ENCODE data around the gene FAT1. TPM values are rescaled to one million over a fixed set of nuclear protein-coding genes. Genes with fewer than 3 reads are reported as not detected.

Gene FAT1
- polyA plus RNA-seq, 1 donor = 71.5 TPM

DNA sequence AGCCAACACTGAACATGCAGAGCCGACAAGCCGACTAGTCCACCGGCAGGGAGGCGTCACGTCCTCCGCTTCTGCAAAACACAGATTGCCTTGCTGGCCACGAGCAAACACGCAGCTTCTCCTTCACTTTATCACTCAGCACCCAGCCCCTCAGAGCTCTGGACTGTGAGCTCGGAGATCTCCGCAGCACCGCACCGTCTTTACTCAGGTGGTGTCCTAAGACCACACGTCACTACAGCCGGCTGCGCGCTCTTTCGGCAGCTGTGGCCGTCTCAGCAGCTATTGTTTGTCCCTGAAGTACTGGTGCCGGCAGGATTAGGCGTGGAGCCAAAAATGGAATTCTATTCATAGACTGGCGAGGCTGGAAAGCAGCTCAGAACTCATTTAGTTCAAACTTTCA lies 72.0 kb downstream of the FAT1 start:
- DNase-seq (ENCODE audit: low read depth) = no peak

DNA sequence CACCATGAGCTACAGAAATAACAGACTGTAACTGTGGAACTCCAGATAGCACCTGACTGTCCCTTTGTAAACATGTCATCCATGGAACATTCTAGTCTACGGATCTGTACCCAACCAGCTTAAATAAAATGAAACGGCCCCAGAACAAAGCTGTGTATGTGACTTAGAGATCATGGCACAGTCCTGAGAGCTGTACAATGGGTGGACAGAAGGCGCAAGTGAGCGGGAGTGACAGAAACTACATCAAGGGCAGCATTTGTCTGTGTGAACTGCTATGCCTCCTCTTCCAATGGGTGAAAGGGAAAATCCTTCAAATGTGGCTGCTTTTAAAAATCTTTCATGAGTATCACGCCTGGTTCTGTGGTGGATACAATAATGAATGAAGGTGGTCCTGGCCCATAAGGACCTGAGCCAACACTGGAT lies 72.5 kb downstream of the FAT1 start:
- DNase-seq (ENCODE audit: low read depth) = no peak

DNA sequence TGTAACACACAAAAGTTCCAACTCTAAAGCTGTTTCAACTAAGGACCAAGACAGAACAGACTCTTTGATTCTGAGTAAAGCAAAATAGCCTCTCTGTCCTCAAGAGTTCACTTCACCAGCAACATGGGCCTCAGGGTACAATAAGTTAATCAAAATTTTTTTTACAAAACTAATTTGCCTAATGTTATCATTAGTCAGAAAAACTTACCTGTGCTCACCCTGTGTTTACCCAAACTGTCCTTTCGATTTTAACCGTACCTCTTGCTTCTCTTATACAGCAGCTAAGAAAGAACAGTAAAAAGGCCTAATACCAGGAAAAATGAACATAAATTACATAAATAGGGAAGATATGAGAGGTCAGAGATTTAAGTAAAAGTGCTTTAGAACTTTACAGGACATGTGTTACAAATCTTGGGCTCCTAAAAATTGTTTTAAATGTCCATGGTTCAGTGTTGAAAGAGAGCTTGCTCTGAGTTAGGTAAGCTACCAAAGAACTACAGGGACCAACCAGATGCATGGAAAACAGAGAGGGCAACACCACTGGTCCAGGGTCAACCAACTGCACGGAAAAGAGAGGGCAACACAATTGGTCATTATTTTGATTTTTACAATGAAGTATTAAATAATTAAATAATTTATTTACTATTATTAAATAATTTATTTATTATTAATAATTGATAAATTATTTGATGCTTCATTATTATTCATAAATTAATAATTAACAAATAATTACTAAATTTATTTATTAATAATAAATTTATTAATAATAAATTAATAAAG lies 73.1 kb downstream of the FAT1 start:
- no peak for DNase-seq (ENCODE audit: low read depth)

DNA sequence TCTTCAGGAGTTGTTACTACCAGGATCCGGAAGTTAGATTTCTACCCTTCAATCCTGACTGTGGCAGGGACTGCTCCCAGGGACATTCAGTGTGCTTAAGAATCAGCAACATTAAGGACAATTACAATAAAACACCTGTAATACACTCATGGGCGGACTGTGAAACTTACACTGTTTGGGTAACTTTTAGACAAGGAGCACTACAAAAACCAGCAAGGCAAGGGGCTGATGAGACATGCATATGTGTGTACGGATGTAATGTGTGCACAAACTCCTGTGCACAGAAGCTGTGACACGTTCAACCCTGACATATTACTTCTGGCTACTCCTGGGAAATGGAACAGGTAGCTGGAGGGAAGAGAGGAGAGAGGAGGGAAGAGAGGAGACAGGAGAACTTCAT lies 75.8 kb downstream of the FAT1 start:
- DNase-seq (ENCODE audit: low read depth) = no peak

DNA sequence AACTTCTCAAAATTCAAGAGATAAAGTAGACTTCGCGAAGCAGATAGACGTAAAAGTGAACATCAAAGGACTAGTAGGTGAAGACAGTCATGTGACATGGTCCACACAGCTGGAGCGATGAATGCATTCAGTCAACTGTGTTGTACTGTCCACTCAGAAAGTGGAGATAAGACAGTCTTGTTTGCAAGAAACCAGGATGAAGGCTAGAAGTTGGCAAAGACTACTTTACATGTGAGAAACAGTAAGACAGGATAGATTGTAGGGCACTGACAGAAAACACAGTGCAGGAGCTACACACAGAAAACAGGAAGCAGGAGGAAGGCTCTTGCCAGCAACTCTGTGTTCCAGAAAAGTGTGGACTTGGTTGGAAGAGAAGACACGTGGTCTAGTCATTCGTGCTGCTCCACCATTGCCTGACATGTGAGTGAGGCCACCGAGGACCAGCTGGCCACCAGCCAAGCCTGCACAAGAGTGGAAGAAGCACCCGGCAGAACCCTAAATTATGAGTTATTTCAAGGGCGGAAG lies 78.9 kb downstream of the FAT1 start:
- DNase-seq (ENCODE audit: low read depth) = no peak

DNA sequence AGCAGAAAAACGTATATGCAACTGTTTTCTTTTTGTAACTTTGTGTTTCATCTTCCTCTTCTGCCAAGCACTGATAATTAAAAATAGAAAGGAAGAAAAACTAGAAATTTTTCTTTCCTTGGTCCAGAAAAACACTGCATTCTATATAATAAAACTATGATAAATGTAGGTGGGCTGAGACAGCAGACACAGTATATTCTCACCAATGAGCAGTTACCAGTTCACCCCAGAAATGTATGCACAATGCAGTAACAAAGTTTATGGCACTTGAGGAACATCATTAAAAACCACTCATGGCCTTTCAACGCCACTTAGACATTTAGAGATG lies 79.4 kb downstream of the FAT1 start:
- DNase-seq (ENCODE audit: low read depth) = no peak

DNA sequence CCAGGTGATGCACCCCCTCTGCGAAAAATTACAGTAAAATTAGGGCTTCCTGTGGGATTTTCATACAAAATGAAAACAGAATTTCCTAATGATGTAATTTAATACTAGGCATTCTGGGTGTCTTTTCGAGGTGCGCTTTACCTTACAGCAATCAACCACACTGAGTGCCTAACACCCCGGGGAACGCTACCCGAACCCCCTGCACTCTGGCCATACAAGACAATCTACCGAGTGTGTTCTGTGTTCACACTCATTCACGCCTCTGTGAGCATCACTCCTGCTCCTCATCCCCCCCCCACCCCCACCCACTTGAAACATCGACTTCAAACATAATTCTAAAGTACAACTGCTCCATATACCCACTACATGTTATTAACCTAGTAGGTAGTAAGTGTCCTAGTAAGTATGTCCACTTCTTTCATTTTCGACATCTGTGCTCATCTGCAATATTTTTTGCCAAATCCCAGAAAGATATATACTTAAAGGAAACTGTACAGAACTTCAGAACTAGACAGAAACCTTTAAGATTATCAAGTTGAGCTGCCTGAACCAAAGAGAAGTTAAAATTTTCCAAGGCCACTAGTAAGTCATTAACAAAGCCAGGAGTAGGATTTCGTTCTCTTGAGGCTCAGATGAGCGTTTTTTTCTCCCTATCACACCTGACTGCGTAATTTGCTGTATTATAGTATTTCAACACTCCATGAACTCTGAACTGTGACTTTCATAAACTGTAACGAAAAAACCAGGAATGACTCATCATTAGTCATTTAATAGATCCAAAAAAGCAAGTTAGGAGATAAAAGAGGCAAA lies 80.0 kb downstream of the FAT1 start:
- DNase-seq (ENCODE audit: low read depth) = no peak

DNA sequence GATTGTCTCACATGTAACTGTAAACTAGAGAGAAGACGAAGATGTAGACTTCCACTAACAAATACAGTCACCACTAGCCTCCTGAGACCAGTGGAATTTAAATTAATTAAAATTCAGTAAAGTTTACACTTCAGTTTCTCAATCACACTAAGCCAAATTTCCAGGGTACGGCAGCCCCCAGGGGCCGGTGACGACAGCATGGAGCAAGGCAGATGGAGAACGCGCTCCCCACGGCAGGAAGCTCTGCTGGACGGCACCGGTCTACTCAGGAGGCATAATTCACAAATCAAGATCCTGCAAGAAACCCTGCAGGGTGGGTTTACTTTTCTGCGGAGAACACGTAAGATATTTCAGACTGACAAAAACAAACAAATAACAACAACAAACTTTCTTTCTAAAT lies 80.7 kb downstream of the FAT1 start:
- no peak for DNase-seq (ENCODE audit: low read depth)

DNA sequence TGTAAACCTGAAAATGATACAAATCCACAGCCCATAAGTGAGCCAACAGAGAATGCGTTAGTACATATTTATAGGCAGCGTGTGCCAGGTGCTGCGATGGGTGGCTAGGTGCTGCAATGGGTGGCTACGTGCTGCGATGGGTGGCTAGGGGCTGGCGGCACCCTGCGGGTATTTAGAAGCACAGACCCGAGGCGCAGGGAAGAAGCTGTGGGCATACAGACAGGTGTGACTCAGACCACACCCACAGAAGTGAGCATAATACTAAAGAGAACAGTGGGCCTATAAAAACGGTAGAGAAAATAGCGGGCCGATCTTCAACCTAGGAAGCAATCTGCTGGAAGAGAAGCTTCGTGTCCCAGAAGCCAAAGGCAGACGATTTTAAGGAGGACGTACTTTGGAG lies 81.1 kb downstream of the FAT1 start:
- no peak for DNase-seq (ENCODE audit: low read depth)

DNA sequence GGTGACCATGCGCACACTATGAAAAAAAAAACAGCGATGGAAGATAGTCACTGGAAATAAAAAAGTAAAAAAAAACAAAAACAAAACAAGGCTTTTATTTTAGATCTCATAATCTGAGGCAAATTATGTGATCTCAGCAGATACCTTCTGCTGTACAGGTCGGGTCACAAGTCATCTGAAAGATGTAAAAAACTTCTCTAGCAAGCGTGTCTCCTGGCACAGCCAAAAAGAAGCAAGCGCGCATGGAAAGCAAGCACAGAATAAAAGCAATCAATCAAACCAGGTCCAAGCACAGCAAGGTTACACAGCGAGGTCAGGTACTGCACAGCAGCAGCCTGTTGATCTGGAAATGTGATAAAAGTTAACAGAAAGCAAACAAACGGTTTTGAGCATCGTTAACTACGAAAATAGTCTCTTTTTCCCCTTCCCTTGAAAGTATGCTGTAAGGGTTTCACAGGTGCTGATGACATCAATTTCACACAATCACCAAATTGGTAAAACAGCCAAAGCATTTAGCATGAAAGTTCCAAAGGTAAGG lies 89.0 kb downstream of the FAT1 start:
- DNase-seq (ENCODE audit: low read depth) = no peak

DNA sequence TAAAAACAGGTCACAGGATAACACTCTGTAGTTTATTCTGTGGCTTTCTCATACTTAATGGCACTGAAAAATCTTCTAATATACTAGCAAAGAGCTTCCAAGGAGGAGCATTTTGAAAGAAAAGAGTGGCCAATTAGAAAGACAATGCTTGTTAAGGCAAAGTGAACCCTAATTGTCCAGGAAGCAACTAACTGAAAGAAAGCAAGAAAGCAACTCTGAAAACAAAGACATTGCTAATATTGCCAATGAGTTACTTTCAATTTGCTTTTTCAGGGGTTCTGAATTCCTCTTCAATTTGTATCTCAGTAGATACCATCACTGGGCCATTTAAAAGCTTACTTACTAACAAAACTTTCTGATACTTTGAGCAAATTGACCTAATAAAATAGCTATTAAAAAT lies 89.8 kb downstream of the FAT1 start:
- no peak for DNase-seq (ENCODE audit: low read depth)

DNA sequence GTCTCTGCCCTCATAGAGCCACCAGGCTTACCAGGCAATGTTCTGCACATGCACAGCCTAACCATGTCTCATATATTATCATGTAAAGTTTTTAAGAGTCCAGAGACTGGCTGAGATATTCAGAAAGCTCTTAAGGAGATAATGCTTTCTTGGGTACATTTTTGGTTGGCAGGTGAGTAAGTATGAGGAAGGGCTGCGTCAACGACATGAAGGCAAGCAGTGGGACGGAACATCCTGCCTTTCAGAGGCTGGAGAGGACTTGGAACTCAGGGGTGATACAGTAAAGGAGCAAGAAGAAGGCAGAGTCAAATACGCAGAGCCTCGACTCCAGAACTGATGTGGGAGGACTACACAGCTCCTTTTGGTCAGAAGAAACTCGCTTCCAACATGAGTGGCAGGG lies 93.5 kb downstream of the FAT1 start:
- DNase-seq (ENCODE audit: low read depth) = no peak

DNA sequence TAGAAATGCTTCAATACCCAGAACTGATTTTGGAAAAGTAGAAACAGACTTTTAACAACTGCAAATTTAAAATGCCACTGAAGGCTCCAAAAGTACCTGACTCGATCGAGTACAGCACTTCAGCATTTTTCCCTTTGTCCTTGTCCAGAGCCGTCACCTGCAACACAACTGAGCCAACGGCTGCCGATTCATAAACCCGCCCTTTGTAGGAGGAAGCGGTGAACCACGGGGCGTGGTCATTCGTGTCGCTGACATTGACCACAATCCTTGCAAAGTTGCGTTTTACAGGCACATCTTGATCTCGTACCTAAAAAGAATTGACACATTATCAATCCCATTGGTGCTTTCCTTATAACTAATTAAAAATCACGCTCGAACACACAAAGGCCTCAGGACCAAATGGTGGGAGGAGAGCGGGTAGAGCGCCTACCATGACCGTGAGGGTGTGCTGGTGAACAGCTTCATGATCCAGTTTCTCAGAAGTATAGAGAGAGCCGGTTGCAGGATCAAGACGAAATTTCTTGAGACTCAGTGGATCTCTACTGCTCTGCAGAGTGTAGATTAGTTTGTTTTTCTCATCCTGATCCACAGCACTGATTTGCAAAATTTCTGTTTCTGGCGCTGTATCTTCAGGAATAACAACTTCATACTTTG lies 95.5 kb downstream of the FAT1 start:
- DNase-seq (ENCODE audit: low read depth) = no peak

DNA sequence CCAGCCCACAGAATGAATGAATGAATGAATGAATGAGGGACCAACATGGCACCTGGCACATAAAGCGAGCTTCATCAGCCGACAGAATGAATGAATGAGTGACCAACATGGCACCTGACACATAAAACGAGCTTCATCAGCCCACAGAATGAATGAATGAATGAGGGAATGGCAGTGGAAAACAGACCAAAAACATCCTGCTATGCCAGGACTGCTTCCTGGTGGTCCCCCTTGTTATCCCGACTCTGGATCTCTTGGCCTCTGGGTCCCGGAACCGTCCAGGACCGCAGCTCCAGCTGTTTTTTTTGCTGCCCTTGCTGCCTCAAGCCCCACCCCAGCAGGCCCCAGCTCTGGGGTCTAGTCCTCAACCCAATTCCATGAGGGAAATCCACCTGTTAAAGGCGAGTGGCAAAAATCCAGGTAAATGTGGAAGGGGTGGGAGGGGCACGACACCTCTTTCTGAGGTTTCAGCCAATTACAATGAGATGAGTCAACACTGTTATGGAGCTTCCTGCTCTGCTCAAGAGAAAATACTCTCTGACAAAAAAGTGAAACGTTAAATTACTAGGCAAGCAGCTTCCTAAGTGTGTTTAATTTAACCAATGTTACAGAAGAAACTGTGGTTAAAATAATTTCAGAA lies 96.3 kb downstream of the FAT1 start:
- no peak for DNase-seq (ENCODE audit: low read depth)

DNA sequence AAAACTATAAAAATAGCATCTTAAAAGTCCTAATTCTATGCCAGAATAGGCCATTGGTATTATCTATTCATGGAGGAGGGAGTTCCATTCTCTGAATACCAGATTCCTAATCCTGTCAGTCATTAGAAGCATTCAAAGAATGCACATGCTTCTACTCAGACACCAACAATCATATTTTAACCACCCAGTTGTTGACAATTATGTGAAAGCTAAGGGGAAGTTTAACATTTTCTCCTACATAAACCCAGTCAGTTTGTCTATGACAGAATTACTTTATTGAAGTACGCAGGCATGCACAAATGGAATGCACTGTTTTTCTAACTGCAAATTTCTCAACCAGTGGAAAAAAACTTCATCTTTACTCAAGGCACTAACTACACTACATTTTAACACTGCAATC lies 98.7 kb downstream of the FAT1 start:
- DNase-seq (ENCODE audit: low read depth) = no peak

DNA sequence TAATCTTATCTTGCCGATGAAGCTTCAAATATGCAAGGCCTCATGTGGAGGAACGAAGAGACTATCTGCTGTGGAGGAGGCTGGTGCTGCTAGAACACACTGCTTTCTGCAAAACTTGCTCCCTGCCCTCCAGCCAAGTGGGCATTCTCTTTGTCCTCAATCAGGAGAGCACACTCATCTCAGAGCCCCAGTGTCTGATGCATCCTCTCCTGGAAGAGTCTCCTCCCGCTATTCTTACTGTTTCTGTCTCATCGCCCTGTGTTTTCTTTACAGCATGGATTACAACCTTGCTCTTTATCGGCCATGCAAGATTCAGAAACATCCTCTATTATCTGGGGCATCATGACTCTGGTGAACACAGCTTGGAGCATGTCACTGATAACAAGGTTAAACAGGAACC lies 100.1 kb downstream of the FAT1 start:
- DNase-seq (ENCODE audit: low read depth) = no peak

DNA sequence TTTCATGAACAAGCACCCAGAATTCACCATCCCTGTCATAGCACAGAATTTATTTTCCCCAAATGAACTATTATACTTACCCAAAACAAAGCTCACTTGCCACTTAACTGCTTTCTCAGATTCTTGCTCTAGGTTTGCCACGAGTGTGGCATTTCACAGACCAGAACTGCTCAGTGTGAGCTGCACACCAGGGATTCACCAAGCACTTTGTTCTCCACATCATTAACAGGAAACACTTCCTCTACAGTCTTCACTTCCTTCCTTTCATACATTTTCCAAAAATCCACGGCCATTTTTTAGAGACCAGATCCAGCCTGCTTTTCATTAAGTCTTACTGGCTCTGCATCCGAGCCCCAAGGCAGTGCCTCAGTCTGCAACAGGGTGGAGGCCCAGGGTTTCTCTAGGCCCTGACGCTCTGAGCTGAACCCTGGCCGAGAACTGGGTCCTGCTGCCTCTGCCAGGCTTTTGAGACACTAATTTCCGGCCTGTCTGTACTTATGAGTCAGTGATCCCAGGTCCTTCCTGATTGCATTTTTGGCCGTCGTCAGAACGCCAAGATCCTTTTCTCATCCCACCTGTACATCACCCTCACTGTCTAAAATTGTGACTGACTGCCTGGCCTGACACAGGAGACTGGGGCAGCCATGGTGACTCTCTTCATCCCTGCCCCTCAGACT lies 100.7 kb downstream of the FAT1 start:
- DNase-seq (ENCODE audit: low read depth) = no peak

DNA sequence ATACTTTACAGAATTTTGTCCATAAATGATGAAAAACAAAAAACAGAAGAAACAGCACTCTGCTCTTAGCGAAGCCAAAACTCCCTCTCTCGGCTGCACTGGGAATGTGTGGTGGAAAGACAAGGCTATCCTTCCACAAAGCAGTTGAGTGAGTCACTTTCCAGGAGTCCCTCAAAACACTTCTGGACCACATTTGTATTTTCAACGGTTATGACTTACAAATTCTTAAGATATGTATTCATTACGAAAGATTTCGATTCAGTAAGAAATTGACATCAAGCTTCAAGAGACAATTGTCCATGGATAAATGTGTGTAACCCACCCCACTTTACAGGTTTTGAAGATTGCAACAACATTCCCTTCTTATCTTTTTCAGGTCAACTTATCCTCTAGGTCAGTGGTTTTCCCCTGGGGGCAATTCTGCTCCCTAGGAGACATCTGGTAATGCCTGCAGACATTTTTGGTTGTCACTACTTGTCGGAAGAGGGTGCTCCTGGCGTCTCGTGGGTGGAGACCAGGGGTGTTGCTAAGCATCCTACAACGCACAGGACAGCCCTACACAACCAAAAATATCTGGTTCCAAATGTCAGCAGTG lies 101.6 kb downstream of the FAT1 start:
- DNase-seq (ENCODE audit: low read depth) = no peak

DNA sequence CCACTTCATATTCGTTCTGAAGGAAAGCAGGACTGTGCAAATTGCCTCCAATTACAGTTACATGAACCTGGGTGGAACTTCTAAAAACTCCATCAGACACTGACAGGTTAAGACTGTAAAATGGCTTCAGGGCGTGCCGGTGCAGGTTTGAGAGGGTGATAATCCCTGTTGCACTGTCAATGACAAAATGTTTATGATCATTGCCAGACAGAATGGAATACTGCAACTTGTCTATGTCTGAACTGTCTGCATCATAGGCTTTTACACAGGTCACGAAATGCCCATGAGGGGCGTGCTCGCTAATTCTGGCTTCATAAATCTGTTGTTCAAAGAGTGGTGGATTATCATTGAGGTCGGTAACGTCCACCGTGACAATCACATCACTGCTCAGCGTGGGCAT lies 104.6 kb downstream of the FAT1 start:
- no peak for DNase-seq (ENCODE audit: low read depth)

DNA sequence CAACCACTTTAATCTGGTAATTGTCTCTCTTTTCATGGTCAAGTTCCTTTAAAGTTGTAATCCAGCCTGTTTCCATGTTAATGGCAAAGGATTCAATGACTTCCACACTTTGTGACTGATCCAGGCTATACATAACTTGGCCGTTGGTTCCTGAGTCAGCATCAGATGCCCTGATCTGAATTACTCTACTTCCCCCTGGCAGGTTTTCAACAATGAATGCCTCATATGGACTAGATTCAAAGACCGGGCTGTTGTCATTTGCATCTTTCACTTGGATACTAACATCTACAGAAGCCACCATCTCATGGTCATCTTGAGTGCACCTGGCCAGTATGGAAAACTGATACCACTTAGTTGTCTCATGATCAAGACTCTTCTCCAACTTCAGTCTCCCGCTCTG lies 105.7 kb downstream of the FAT1 start:
- no peak for DNase-seq (ENCODE audit: low read depth)

DNA sequence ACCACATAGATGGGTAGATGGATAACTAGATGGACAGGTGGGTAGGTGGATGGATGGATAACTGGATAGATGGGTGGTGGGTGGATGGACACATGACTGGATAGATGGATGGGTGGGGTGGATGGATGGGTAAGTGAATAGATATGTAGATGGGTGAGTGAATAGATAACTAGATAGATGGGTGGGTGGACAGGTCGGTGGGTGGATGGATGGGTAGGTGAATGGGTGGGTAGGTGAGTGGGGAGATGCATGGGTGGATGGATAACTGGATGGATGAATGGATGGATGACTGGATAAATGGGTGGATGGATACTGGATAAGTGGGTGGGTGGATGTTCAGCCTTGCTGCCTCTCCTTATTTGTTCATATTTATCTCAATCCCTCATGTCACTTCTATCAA lies 116.2 kb downstream of the FAT1 start:
- no peak for DNase-seq (ENCODE audit: low read depth)
